CD4-positive, alpha-beta T cell treated with Interferon alpha-2 for 1 hour (primary cell): ENCODE data around the gene SLC17A5.
"Not testable (repeated sequence)": the region's sequence is repeated elsewhere in the genome, so short reads cannot be mapped to it uniquely, and the experiment has no call there.

Source experiments
- DNase-seq, 2 donors: peaks; one replicate each; pipeline ENCODE4 v3.0.0-alpha.2; 2020 to 2022

The SLC17A5 gene, protein sequence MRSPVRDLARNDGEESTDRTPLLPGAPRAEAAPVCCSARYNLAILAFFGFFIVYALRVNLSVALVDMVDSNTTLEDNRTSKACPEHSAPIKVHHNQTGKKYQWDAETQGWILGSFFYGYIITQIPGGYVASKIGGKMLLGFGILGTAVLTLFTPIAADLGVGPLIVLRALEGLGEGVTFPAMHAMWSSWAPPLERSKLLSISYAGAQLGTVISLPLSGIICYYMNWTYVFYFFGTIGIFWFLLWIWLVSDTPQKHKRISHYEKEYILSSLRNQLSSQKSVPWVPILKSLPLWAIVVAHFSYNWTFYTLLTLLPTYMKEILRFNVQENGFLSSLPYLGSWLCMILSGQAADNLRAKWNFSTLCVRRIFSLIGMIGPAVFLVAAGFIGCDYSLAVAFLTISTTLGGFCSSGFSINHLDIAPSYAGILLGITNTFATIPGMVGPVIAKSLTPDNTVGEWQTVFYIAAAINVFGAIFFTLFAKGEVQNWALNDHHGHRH

DNA sequence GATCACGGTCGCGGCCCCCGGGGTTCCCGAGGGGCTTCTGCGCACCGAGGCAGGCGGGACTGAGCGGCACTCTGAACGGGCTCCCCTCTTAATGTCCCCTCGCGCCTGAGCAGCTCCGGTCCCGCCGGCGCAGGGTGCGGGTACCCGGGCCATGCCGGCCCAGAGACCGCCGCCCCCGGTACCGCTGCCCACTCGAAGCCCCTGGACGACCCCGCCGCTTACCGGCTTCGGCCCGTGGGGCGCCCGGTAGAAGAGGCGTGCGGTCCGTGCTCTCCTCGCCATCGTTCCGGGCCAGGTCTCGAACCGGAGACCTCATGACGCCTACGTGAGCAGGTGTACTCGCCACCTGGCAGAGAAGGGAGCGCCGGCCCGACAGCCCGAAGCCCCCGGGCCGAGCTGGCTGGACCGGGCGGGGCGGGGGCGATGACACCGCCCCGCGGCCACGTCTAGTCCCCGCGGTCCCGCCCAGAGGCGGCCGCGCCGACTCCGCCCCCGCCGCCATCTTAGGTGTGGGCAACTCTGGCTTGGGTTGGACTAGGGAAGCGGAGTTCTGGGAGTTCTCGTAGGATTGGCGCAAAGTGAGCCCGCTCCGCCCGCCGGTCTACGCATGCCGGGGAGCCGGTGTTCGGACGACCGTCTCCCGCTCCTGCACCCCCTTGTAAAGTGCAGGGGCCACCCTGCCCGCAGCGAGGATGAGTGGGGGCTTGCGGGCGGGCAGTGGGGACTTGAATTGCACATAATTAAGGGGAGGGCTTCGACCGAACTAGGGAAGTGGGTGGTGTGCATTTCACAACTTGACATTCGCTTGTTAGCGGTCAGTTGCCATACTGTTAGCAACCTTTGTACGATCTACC is at the start of gene SLC17A5:
Gene SLC17A5 (minus strand): TSS at position 422 of the 854 bp plus-strand sequence. CDS start 106 bp downstream, at position 316.
- peak; percentile 88 to 93 for DNase-seq

DNA sequence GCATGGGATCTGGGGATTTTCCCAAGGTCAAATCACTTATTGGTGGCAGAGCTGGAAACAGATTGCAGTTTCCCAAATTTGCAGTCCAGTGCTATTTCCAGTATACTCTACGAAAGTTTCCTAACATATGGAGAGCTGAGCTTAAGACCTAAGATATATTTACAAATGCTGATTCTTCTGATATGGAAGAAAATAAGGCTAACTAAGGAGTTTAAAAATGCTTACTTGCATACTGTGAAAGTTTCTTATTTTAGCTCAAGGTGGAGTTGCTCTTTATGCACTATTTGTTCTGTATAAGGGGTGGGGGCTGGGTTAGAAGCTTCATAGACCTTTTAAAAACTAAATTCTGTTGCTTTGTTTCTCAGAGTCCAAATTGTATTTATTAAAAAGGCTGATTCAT is 49.7 kb upstream of the SLC17A5 start:
- no peak for DNase-seq

DNA sequence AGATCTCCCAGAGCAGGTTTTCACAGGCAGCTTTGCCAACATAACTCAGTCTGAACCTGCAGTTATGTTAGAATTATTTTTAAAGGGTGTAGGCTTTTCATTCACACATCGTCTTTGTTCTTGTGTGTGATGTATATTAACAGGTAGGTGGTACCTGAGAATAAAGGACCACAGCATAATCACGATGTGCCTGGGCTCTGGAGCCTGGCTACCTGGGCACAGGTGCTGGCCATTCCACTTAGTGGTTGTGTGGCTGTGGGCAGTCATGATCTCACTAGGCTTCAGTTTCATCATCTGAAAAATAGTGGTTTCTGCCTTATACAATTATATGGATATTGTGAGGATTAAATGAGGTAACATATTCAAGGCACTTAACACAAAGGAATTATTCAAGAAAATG is 48.7 kb upstream of the SLC17A5 start:
- DNase-seq, result no peak

DNA sequence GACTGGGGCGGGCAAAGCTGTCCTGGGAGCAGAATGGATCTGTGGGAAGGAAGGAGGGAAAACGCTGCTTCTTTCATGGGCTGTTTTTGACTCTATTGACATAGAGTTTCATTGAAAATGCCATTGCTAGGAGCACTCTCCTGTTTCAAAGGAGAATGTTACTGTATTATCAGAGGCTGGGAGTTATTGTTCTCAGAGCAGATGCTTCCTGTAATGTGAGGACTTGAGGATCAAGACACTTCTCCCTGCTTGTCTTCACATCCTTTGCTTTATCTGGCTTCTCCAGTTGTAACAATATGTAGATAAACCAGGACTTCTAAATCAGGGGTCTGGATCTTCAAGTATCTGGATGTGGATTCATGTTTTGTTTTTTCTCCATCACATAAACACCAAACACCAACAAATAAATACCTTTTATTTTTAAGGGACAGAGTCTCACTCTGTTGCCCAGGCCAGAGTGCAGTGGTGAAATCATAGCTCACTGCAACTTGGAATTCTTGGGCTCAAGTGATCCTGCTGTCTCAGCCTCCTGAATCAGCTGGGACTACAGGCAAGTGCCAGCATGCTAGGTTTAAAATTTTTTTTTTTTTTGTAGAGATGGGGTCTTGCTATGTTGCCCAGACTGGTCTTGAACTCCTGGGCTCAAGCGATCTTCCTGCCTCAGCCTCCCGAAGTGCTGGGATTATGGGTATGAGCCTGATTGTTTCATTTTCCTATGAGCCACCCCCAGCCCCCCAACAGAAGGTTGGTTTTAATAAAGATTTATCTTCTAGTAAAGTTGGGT is 46.1 kb upstream of the SLC17A5 start:
- no peak for DNase-seq

GRCh38 chr6:73696966-73697655 is 43.3 kb upstream of the SLC17A5 start:
- no peak for DNase-seq

DNA sequence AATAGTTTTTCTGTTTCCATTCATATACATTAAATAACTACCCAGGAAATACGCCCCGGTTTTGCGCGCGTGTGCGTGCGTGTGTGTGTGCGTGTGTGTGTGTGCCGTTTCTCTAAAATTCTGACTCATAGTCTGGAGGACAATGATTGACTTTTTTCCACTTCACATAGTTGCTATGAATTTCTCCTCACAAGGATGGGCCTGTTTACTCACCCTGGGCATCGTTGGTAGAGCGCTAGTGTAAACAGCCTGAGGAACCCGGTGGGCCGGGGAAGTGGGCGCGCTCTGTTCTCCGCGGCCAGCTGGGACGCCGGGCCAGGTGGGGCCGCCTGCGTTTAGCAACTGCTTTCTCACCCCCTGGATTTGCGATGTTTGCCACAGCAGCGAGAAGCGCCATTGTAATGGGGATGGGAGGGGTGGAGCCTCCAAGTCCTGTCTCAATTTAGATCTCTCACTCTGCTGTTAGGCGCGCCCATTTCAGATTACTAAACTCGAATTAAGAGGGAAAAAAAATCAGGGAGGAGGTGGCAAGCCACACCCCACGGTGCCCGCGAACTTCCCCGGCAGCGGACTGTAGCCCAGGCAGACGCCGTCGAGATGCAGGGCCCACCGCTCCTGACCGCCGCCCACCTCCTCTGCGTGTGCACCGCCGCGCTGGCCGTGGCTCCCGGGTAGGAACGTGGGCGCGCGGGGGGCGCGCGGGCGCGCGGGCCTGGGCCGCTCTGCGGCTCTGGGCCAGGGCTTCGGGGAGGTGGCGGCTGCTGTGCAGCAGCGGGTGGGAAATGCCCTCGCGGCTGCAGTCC is 42.0 kb upstream of the SLC17A5 start, which contains the start of gene CD109:
Gene CD109 (plus strand): TSS at position 585 of the 803 bp plus-strand sequence. CDS start 13 bp downstream, at position 598.
- peak; percentile 44 to 49 for DNase-seq

- DNase-seq, result no peak
Observed at GRCh38 chr6:73694711-73695411, 41.1 kb upstream of the SLC17A5 start.

GRCh38 chr6:73691512-73691911 is 37.7 kb upstream of the SLC17A5 start:
- DNase-seq, result no peak

DNA sequence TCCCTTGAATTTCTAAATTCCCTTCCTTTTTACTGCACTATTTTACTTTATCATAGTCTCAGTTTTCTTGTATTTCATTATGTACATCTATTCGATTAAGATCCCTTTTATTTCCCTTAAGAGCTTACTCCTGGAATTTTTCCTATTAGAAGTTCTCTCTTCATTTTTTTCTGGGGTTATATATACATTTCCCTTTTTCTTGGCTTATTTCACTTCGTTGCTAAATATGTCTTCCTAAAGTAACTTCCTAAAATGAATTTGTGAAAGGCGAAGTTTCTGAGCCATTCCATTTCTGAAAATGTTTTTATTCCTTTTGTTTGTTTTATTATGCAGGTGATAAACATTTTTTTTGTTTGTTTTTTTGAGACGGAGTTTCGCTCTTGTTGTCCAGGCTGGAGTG is 36.3 kb upstream of the SLC17A5 start:
- DNase-seq, result no peak

GRCh38 chr6:73688351-73688750 is 34.6 kb upstream of the SLC17A5 start:
- no peak for DNase-seq

- not testable (repeated sequence) for DNase-seq
Observed at GRCh38 chr6:73683574-73683973, 29.8 kb upstream of the SLC17A5 start.

DNA sequence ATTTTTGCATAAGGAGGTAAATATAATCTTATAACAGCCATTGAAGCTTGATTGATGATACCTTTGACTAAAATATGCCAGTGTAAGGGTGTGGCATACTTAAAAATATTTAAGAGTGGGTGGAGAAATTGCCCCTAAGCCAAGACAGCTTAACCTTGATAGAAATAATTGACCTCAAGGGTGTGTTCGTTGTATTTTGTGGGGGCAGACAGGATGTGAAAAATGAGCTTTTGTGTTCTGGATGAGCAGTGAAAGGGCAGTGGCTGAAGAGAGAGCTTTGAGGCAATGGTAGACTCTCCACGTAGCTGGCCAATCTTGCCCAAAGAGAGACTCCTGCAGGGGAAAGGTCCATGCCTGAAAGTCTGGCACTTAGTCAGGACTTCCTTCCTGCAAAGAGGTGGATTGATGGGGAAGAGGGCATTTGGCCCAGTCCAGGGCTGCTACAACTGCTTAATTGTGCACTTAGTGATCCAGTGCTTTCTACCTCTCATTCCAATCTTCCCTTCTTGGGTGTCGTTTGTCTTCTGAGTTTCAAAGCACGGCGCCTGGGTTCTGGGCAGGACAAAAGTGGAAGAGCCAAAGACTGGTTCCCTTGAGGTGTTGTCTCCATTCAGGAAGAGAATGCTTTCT is 26.6 kb upstream of the SLC17A5 start:
- DNase-seq, result no peak

- not testable (repeated sequence) for DNase-seq
Observed at GRCh38 chr6:73679846-73680245, 26.1 kb upstream of the SLC17A5 start.

DNA sequence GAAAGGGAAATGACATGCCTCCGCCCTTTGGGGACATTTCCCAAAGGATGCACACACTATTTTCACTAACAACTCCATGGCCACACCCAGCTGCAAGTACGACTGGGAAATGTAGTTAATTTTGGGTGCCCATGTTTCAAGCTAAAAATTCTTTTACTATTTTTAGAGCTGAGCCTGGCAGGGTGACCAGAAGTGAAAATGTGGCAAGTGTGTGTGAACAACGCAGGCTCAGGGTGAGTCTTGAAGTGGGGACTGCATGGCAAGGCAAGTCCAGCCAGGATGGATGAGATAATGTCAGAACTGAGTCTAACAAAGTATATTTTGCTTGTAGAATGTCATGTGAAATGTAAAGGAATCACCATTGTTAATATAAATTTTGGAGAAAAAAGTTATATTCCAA is 25.2 kb upstream of the SLC17A5 start:
- DNase-seq, result no peak

GRCh38 chr6:73675466-73676098 is 21.8 kb upstream of the SLC17A5 start:
- peak; percentile 64 to 73 for DNase-seq

DNA sequence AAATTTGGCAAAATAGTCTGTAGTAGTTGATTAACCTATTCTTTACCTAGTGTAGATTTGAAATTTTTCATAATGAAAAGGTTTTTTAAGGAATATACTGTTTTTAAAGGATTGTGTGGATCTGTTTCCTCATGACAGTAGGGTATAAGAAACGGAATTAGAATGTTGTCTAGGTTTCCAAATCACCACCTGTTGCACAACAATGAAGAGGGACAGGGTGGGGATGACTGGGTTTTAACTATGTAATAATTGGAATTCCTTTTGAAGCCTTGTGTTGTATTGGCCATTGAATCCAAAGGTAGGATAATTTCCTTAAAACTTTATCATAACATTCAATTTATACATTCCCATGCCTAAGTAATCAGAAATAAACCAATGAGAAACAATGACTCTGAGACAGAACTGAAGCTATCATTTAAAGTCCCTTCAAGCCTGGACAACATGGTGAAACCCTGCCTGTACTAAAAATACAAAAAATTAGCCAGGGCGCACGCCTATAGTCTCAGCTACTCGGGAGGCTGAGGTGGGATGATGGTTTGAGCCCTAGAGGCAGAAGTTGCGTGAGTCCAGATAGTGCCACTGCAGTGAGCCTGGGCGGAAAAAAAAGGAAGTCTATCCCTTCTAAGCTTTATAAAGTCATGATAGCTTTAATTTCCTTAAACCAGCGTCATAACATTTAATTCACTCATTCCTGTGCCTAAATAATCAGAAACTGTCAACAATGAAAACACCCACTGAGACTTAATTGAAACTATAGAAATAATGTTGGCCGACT is 18.3 kb upstream of the SLC17A5 start:
- no peak for DNase-seq

DNA sequence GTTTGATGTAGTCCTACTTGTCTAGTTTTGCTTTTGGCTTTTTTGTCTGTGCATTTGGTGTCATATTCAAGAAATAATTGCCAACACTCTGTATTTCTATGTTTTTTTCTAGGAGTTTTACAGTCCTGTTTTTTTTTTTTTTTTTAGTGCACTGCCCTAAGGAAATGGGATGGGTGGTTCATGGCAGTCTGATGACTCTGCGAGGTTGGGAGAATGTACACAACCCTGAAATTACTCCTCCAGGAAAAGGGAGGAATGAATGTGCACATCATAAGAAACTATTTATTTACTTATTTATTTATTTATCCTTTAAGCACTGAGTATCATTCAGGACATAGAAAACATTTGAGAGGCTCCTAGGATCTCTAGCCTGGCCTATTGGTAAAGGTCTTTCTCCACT is 15.2 kb upstream of the SLC17A5 start:
- no peak for DNase-seq

DNA sequence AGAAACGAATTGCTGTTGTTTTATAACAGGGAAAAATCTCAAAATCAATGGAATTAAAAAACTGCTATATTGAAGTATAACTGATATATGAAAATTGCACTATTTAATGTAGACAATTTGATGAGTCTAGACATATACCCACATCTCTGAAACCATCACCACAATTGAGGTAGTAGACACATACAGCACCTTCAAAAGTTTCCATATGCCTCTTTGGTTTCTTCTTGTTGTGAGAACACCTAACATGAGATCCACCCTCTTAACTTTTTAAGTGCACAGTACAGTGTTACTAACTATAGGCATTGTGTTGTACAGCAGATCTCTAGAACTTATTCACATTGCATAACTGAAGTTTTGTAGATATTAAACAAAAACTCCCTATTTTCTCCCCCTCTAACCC is 14.0 kb upstream of the SLC17A5 start:
- no peak for DNase-seq

DNA sequence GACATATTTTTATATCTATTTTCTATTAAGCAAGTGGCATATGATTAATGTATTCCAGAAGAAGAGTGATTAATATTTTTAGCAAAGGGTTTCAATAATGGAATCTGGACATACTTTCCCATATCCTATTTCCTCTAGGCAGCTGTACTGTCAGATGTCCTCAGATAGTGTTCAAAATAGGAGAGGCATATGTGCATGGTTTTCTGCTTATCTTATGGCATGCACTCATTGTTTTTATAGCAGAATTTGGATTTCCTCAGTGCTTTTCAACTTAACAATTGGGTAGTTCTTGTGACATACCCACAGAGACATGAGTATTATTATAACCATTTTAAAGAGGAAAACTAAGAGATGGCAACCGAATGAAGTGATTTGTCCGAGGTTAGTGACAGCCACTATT is 12.6 kb upstream of the SLC17A5 start:
- DNase-seq, result no peak
